Upper lobe of left lung (tissue), 4 donors: ENCODE results near the gene UNCX.
"Not testable (repeated sequence)": the region's sequence is repeated elsewhere in the genome, so short reads cannot be mapped to it uniquely, and the experiment has no call there.

Experiments
- CTCF ChIP-seq, 6 experiments: fragments of 450-650 bp in 4 of 6; fragments of 200-600 bp in 2 of 6; sonication (generic) in 2 of 6; IDR thresholded peaks; one replicate each; pipeline ENCODE4 v1.5.1; 2016 to 2019; ENCODE audit warnings: antibody characterized with exemption in 6 of 6
- EP300 ChIP-seq, 4 donors: sonication (generic); formaldehyde crosslinking; IDR thresholded peaks; one replicate each; pipeline ENCODE4 v1.5.1; 2017; ENCODE audit warnings: antibody characterized with exemption in 4 of 4, control low read depth in 2 of 4
- POLR2A ChIP-seq, 4 donors: fragments of 450-650 bp; IDR thresholded peaks; one replicate each; pipeline ENCODE4 v1.5.1; 2016 to 2017; ENCODE audit warnings: antibody characterized with exemption in 4 of 4, mild to moderate bottlenecking in 2 of 4
- POLR2AphosphoS5 ChIP-seq, 2 donors: sonication (generic); formaldehyde crosslinking; IDR thresholded peaks; one replicate each; pipeline ENCODE4 v1.5.1; 2017; ENCODE audit warnings: antibody characterized with exemption in 2 of 2

GRCh38 chr7:1202914-1203313 is 29.8 kb upstream of the UNCX start:
- TF ChIP-seq CTCF, POLR2A, EP300, POLR2AphosphoS5 (IDR thresholded peaks at IDR 0.05): not testable (repeated sequence)
